Chondrocyte (in vitro differentiated cells): ENCODE measurements around the gene OMG. TPM values are rescaled to one million over a fixed set of nuclear protein-coding genes. Genes with fewer than 3 reads are reported as not detected.

Experiments used
- DNase-seq: peaks from one replicate; pipeline ENCODE4 v3.0.0; 2021; ENCODE audit warnings: mixed read lengths, low spot score
- H3K27ac Mint-ChIP-seq: one replicate; pipeline ENCODE4 v1.8.0; 2021; ENCODE audit warnings: mild to moderate bottlenecking, moderate library complexity, mixed read lengths; ENCODE audit not compliant: unreplicated experiment
- H3K27me3 Mint-ChIP-seq: 2 replicates; pipeline ENCODE4 v1.8.0; 2021; ENCODE audit warnings: low read depth, mixed read lengths
- H3K36me3 Mint-ChIP-seq: 2 replicates; pipeline ENCODE4 v1.8.0; 2021; ENCODE audit warnings: low read depth, mixed read lengths
- H3K4me1 Mint-ChIP-seq: 2 replicates; pipeline ENCODE4 v1.8.0; 2021; ENCODE audit warnings: low read depth, mild to moderate bottlenecking, mixed read lengths
- H3K4me3 Mint-ChIP-seq: one replicate; pipeline ENCODE4 v1.8.0; 2021; ENCODE audit warnings: mild to moderate bottlenecking, moderate library complexity, mixed read lengths; ENCODE audit not compliant: unreplicated experiment
- H3K9me3 Mint-ChIP-seq: 2 replicates; pipeline ENCODE4 v1.8.0; 2021; ENCODE audit warnings: low read depth, mixed read lengths
- total RNA-seq: library from RNA; stranded (reverse); gene quantifications from 3 replicates; pipeline ENCODE4 v1.2.1, GENCODE V29; 2021
- TF ChIP-seq, protein P1 (sequence below): fragments of 200-600 bp; sonication (generic); IDR thresholded peaks from 2 replicates; pipeline ENCODE4 v1.5.0; 2021; ENCODE audit warnings: antibody characterized with exemption, mild to moderate bottlenecking, moderate library complexity

OMG gene
- total RNA-seq, 1 donor from 2014 or later, result not detected

DNA sequence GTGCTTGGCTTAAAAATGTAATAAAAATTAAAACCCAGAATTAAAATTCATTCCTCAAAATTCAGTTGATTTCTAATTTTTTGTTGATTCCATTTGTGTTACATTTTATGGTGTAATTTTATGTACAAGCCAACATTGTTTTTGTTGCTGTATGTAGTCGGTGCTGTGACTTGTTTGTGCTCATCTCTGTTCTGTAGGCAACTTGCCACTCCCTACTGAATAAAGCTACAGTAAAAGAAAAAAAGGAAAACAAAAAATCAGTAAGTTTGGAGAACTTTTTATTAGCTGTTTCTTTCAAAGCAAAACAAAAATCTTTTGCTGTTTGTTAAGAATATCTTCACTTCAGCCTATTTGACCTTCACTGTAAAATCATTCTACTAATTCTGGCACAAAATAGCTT is 44.3 kb downstream of the OMG start:
- no peaks in the 10 kb centered on the region for H3K9me3 Mint-ChIP-seq
- H3K27ac Mint-ChIP-seq, result no peak overlapping the region
- H3K4me1 Mint-ChIP-seq, result peaks cover 43% of the 10 kb centered on the region
- no peaks in the 10 kb centered on the region for H3K27me3 Mint-ChIP-seq
- H3K36me3 Mint-ChIP-seq, result no peaks in the 10 kb centered on the region
- no peak for DNase-seq
- TF ChIP-seq, protein P1, sequence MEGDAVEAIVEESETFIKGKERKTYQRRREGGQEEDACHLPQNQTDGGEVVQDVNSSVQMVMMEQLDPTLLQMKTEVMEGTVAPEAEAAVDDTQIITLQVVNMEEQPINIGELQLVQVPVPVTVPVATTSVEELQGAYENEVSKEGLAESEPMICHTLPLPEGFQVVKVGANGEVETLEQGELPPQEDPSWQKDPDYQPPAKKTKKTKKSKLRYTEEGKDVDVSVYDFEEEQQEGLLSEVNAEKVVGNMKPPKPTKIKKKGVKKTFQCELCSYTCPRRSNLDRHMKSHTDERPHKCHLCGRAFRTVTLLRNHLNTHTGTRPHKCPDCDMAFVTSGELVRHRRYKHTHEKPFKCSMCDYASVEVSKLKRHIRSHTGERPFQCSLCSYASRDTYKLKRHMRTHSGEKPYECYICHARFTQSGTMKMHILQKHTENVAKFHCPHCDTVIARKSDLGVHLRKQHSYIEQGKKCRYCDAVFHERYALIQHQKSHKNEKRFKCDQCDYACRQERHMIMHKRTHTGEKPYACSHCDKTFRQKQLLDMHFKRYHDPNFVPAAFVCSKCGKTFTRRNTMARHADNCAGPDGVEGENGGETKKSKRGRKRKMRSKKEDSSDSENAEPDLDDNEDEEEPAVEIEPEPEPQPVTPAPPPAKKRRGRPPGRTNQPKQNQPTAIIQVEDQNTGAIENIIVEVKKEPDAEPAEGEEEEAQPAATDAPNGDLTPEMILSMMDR, result no peak
- no peak overlapping the region for H3K4me3 Mint-ChIP-seq

DNA sequence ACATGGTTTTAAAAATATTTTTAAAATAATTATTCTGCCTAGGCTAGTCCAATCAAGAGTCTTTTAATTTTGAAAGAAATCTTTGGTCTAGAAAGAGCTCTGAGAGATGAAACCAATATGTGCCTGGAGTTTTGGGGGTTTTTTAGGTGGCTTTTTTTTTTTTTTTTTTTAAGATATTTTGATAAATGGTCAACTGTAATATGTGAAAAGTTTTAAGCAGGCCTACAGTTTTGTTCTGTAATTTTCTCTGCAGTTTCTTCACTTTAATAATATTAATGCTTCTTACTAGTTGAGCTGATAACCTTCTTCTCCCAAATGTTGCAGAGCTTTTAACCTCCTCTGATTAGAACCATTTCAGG is 45.1 kb downstream of the OMG start:
- Mint-ChIP-seq H3K4me1 (peaks cover 43% of the 10 kb centered on the region), H3K27ac (no peak overlapping the region), H3K4me3 (no peak overlapping the region), H3K36me3 (no peaks in the 10 kb centered on the region), H3K27me3 (no peaks in the 10 kb centered on the region), H3K9me3 (no peaks in the 10 kb centered on the region)
- TF ChIP-seq, protein P1, result no peak
- no peak for DNase-seq

DNA sequence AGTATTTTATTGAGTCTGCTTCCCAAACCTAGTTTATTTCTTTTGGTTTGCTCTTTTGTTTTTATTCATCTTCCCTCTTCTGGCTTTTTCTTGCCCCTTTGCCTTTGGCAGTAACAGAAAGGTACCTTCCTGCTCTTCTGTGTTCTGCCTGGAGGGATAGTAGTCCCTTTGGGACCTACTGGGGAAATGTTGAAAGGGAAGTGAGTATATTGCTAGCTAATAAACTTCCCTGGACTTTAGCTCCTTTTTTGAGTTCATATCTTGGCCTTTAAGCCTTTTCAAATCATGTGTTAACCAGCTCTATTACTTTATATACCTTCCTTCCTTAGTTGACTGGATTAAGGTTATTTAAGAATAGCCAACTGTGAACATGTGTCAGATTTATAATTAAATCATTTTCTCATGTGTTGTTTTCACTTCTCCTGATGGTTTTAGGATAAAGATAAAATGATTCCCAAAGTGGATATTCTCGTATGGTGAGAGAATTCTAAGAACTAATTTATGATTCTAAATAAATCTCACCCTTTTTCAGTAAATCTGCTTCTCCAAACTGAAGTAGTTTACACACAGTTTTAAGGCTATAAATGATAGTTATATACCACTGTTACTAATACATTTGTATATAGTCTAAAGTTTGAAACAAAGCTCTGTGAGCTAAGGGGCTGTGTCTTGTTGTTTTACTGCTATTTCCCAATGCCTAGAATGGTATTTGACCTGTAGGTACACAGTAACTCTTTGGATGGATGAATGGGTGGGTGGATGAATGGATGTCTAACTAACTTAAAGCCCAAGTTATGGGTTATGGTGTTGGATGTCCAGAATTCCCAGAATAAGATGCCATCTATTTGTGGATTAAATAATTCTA is 45.7 kb downstream of the OMG start:
- no peak for DNase-seq
- Mint-ChIP-seq H3K27me3 (no peaks in the 10 kb centered on the region), H3K9me3 (no peaks in the 10 kb centered on the region), H3K36me3 (no peaks in the 10 kb centered on the region), H3K4me1 (peaks cover 43% of the 10 kb centered on the region), H3K4me3 (no peak overlapping the region), H3K27ac (peak overlapping the region; percentile 83)
- TF ChIP-seq, protein P1, result no peak

DNA sequence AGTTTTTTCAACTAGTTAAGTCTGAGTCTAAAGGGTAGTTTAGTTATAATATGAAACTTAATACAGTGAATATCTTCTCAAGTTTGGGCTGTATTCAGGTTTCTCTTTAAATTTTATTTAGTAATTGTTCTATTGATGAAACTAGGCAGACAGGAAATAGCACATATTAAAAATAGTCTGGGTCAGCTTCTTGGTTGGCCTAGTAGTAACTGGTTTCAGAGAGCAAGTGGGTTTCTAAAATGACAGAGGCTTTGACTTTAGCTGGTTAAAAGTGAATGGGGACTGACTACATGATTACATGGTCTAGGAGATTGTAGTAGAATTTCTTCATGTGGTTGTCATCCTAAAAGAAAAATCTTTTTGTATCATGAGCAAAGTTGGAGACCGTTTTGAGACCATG is 46.8 kb downstream of the OMG start:
- H3K4me1 Mint-ChIP-seq, result peaks cover 41% of the 10 kb centered on the region
- DNase-seq, result no peak
- no peaks in the 10 kb centered on the region for H3K9me3 Mint-ChIP-seq
- peak overlapping the region; percentile 86 for H3K27ac Mint-ChIP-seq
- no peaks in the 10 kb centered on the region for H3K36me3 Mint-ChIP-seq
- H3K4me3 Mint-ChIP-seq, result no peak overlapping the region
- H3K27me3 Mint-ChIP-seq, result no peaks in the 10 kb centered on the region
- TF ChIP-seq, protein P1, result no peak

DNA sequence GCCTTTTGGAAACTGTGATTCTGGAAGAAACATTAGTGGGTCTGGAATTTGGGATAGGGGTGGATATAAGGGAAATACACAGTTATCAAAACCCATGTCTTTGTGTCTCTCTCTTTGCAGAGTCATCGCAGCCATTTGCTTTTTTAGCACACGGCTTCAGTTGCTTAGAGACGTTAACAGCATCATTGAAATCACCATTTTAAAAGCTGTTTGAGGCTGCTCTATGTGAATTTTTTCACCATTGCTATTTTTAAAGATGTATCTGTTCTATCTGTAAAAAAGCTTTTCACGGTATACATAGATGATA is 47.3 kb downstream of the OMG start:
- peaks cover 37% of the 10 kb centered on the region for H3K4me1 Mint-ChIP-seq
- no peaks in the 10 kb centered on the region for H3K9me3 Mint-ChIP-seq
- H3K4me3 Mint-ChIP-seq, result no peak overlapping the region
- no peak for DNase-seq
- TF ChIP-seq, protein P1, result no peak
- peak overlapping the region; percentile 86 for H3K27ac Mint-ChIP-seq
- no peaks in the 10 kb centered on the region for H3K27me3 Mint-ChIP-seq
- peaks cover 2% of the 10 kb centered on the region for H3K36me3 Mint-ChIP-seq
